ENCODE measurements around the gene PSMA7.
A peak's percentile ranks its signal among the peaks of the same experiment; 100 is the strongest.
"Not testable (repeated sequence)": the region's sequence is repeated elsewhere in the genome, so short reads cannot be mapped to it uniquely, and the experiment has no call there.

The PSMA7 gene

GRCh38 chr20:62155428-62156253 is 12.4 kb upstream of the PSMA7 start:
- no peak for DNase-seq (ENCODE audit: low spot score)

GRCh38 chr20:62151835-62152364 is 8.7 kb upstream of the PSMA7 start:
- no peak for DNase-seq (ENCODE audit: low spot score)

DNA sequence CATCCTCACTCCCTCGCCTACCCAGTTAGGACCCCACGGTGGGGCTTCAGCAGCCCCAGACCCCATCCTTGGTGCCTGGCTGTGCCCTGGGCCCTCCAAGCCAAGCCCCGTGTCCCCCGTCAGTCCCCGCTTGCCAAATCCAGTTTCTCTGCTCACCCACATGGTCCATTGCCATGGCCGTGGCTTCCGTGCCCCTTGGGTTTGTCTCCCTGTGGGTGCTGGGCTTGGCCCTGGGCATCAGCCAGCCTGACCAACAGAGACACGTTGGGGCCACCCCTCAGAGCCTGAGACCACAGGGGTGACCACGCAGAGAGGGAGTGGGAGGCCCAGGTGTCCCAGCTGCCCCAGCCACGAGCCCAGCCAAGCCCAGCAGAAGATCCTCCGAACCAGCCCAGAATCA is 8.0 kb upstream of the PSMA7 start:
- no peak for DNase-seq (ENCODE audit: low spot score)

GRCh38 chr20:62150310-62150575 is 7.0 kb upstream of the PSMA7 start:
- DNase-seq (ENCODE audit: low spot score) = no peak

- DNase-seq (ENCODE audit: low spot score) = no peak
Measured at GRCh38 chr20:62149532-62150309, 6.5 kb upstream of the PSMA7 start.

DNA sequence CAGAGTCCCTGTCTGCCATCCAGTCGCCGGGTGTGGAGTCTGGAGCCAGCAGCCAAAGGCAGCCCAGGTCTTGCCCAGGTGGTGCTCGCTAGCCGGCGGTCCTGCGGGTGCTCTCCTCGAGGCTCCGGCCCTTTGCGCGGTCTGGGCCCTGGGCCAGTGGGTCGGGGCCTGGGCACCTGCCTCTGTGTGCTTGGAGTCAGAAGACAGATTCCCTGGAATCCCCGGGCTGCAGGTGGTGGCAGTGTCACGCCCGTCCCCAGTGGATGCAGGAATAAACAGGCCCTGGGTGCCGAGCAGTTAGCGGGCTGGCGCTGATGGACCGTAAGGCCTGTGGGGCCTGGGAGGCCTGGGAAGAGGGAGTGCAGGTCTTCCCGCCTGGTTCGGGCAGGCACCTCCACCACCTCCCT is 5.7 kb upstream of the PSMA7 start:
- no peak for DNase-seq (ENCODE audit: low spot score)

GRCh38 chr20:62148383-62148782 is 5.2 kb upstream of the PSMA7 start:
- not testable (repeated sequence) for DNase-seq (ENCODE audit: low spot score)

DNA sequence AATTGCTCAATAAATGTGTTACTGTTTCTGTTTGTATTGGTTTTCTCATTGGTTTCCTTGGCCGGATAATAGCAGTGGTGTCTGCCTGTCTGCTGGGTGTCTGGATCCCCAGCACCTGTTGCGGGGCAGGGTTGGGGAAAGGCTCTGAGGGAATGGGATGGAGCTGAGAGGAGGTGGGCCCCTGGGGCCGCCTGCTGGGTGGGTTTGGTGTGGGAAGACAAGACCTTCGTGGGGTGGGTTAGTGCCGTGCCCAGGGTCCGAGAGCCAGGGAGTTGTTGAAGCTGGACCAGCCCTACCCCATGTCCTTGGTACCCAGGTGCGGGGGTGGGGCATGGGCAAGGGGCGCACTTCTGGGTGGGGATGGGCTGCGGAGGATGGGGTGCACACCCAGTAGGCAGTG is 4.3 kb upstream of the PSMA7 start:
- no peak for DNase-seq (ENCODE audit: low spot score)

DNA sequence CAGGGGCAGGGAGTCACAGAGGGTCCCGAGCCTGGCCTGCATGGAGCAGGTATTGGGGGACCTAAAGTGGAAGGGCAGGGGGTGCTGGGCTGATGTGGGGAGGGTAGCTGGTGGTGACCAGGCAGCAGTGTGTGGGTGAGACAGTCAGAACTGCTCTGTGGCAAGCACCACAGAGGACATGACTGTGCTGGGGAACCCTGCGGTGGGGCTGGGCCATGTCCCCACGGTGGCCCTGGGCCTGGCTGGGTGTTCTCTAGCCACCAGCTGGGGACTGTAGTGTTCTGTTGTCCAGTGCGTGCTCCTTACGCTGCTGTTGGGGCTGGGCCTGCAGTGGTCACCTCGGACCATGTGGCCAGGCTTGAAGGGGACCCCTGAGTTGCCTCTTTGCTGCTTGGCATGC is 3.9 kb upstream of the PSMA7 start:
- DNase-seq (ENCODE audit: low spot score) = no peak

DNA sequence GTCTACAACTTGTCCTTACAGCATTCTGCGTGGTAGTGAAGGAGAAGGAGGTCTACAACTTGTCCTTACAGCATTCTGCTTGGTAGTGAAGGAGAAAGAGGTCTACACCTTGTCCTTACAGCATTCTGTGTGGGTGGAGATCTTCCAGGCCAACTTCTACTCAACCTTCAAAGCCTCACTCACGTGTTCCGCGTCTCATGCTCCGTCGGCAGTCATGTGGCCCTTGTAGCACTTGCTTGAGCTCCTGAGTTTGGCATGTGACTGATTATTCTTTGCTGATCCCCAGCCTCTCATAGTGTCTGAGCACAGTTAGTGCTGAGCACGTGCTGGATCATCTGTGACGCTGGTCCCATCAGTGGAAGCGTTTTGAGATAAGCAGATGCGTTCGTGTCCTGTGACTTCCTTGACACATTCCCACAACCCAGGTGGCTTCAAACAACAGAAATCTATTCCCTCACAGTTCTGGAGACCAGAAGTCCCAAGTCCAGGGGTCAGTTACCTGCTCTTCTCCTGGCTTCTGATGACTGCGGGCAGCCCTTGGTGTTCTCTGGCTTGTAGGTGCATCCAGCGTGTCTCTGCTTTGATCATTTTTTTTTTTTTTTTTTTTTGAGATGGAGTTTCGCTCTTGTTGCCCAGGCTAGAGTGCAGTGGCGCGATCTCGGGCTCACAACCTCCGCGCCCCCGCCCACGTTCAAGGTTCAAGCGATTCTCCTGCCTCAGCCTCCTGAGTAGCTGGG is 3.0 kb upstream of the PSMA7 start:
- no peak for DNase-seq (ENCODE audit: low spot score)

GRCh38 chr20:62145688-62146018 is 2.5 kb upstream of the PSMA7 start:
- no peak for DNase-seq (ENCODE audit: low spot score)

GRCh38 chr20:62143957-62144825 is 997 bp upstream of the PSMA7 start:
- peak; percentile 64 for DNase-seq (ENCODE audit: low spot score)

DNA sequence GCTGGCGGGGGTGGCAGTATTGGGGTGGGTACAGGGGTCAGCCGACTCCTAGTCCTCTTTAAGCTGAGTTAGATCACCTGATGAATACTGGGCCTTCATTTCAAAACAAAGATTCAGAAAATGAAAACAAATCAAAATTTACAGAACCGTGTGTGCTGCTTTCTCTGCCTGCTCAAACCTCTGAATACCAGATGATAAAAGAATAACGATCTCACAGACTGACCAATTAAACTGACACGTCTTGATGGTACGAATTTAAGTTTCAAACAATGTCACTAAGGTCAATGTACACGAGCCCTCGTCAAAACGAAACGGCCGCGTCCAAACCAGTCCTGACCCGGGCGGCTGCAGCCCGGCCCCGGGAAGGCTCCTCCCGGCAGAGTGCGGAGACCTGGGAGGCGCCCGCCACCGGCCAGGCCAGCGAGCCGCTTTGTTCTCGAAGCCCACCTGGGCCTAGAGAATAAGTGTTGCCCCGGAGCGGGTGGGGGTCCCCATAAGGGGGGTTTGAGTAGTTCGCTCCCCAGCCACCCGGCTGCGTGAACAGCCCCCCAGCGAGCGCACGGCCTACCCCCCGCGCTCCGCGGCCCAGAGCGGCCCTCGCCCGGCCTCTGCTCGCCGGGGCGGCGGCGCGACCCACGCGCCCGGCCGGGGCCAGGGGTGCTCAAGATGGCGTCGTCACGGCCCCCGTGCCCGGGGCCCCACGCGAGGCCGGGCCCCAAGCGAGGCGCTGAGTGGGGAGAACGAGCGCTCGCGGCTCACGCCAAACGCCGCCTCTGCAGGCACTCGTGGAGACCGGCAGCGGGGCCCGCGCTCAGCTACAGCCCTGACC is 728 bp downstream of the PSMA7 start:
- DNase-seq (ENCODE audit: low spot score) = peak; percentile 34

GRCh38 chr20:62141397-62142251 is 1.6 kb downstream of the PSMA7 start:
- DNase-seq (ENCODE audit: low spot score) = peak; percentile 38

GRCh38 chr20:62141043-62141396 is 2.2 kb downstream of the PSMA7 start:
- no peak for DNase-seq (ENCODE audit: low spot score)

DNA sequence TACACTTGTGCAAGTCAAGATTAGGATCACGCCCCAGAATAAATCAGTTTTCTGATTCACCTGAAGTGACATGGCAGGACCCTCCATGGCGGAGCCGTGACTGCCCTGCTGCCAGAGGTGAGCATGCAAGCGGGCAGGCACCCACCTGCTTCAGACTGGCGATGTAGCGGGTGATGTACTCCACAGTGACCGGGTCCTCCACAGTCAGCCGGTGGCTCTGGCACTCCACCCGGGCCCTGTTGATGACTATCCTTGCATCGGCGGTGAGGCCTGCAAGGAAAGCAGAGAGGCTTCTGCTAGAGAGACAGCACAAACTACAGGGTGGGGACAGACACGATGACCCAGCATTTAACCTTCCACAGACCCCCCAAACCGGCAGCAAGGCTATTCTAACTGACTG is 3.6 kb downstream of the PSMA7 start:
- DNase-seq (ENCODE audit: low spot score) = no peak

DNA sequence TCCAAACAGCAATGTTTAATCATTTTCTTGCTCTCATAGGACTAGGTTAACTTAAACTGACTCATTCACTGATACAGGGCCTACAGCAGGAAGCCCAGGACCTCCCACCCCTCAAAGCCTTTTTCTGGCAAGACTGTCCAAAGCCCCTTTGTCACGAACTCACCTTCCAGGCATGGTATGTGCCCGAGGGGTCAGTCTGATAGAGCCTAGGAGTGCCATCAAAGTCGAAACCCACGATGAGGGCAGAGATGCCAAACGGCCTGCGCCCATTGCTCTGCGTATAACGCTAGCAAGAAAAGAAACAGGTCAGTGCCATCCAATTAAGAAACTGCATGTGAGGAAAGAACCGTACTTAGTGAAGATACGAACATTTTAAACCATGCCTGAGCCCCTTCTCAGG is 4.3 kb downstream of the PSMA7 start:
- no peak for DNase-seq (ENCODE audit: low spot score)

- DNase-seq (ENCODE audit: low spot score) = no peak
Measured at GRCh38 chr20:62138204-62138543, 5.0 kb downstream of the PSMA7 start.

DNA sequence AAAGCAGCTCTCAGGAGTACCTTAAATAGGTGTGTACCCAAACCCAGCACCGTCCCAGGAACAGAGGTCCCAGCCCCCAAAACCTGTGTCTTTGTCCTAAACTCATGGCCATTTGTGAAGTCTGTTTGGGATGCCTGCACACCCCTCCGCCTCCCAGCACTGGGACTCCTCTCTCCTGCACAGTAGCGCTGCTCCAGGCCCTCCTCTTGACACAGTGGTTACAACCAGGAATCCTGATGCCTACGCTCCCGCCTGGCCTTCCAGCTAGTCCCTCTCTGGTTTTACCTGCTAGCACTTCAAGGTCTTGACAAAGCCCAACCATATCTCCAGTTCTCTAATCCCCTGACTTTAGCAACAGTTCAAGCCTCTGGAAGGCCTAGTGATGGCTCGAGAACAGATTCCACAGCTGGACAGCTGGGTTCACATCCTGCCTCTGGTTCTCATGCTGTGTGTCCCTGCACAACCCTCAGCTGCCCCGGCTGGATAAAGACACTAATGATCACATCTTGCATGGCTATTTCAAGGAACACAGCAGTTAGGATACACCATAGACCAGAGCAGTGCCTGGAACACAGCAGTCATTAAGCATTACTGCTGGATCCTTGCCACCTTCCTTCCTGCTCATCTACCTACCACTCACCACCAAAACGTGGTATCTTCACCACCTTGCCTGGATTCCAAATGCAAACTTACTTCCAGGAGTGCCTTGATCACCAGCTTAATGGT is 5.6 kb downstream of the PSMA7 start:
- no peak for DNase-seq (ENCODE audit: low spot score)

DNA sequence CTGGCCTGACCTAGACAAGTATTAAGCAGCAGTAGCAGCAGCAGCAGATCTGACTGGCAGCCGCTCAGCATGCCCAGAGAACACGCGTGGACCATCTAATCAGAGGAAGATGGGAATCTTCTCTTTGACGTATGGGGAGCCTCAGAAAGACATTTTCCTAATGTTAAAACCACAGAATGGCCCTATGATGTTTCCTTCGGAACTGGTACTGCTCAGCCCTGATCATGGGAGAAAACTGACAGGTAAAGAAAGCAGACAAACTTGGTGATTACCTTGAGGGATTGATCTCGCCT is 6.2 kb downstream of the PSMA7 start:
- DNase-seq (ENCODE audit: low spot score) = no peak

Data from NAMALWA (cell line).